ENCODE measurements around the gene RABGAP1L. TPM values are rescaled to one million over a fixed set of nuclear protein-coding genes. Genes with fewer than 3 reads are reported as not detected.
"Not testable (repeated sequence)": the region's sequence is repeated elsewhere in the genome, so short reads cannot be mapped to it uniquely, and the experiment has no call there.

RABGAP1L gene
- total and polyA plus RNA-seq, 12 donors, result 13.0 to 167 (median 109) TPM

GRCh38 chr1:174704300-174704699 lies 545.0 kb downstream of the RABGAP1L start:
- peaks cover 0 to 5% (median 0%) of the 10 kb centered on the region in 9 donors for H3K4me1 ChIP-seq
- TF ChIP-seq, protein P1, sequence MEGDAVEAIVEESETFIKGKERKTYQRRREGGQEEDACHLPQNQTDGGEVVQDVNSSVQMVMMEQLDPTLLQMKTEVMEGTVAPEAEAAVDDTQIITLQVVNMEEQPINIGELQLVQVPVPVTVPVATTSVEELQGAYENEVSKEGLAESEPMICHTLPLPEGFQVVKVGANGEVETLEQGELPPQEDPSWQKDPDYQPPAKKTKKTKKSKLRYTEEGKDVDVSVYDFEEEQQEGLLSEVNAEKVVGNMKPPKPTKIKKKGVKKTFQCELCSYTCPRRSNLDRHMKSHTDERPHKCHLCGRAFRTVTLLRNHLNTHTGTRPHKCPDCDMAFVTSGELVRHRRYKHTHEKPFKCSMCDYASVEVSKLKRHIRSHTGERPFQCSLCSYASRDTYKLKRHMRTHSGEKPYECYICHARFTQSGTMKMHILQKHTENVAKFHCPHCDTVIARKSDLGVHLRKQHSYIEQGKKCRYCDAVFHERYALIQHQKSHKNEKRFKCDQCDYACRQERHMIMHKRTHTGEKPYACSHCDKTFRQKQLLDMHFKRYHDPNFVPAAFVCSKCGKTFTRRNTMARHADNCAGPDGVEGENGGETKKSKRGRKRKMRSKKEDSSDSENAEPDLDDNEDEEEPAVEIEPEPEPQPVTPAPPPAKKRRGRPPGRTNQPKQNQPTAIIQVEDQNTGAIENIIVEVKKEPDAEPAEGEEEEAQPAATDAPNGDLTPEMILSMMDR (IDR thresholded peaks at IDR 0.05), result no peak
- H3K36me3 ChIP-seq, result peaks cover 0 to 21% (median 0%) of the 10 kb centered on the region in 9 donors
- H3K27me3 ChIP-seq, result no peaks in the 10 kb centered on the region
- ATAC-seq (peak in 2 of 8 donors; percentile 42 to 67), DNase-seq (no peak)
- no peak overlapping the region for H3K4me3 ChIP-seq
- intact Hi-C loops (cut with DNase I), result no loop called here
- WGBS, 2 donors, result 87 to 88% methylated on average over 1 of the region's 1 CpG
- peaks cover 0 to 7% (median 0%) of the 10 kb centered on the region in 11 donors for H3K9me3 ChIP-seq
- H3K27ac ChIP-seq, result no peak overlapping the region

DNA sequence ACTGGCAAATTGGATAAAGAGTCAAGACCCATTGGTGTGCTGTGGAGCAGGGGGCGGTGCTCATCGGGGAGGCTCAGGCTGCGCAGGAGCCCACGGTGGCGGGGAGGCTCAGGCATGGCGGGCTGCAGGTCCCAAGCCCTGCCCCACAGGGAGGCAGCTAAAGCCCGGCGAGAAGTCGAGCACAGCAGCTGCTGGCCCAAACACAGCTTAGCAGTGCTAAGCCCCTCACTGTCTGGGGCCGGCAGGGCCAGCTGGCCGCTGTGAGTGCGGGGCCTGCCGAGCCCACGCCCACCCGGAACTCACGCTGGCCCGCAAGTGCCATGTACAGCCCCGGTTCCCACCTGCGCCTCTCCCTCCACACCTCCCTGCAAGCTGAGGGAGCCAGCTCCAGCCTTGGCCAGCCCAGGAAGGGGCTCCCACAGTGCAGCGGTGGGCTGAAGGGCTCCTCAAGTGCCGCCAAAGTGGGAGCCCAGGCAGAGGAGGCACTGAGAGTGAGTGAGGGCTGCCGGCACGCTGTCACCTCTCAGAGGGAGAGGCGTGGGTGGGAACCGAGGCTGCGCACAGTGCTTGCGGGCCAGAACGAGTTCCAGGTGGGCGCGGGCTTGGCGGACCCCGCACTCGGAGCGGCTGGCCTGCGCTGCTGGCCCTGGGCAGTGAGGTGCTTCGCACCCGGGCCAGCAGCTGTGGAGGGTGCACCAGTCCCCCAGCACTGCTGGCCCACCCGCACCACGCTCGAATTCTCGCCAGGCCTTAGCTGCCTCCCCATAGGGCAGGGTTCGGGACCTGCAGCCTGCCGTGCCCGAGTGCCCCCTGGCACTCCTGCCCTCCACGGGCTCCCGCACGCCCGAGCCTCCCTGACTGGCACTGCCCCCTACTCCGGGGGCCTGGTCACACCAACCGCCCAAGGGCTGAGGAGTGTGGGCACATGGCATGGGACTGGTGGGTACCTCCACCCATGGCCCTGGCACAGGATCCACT lies 551.8 kb downstream of the RABGAP1L start:
- intact Hi-C loops (cut with DNase I), result no loop called here
- H3K9me3 ChIP-seq, result peaks cover 0 to 11% (median 0%) of the 10 kb centered on the region in 11 donors
- TF ChIP-seq, protein P1 (IDR thresholded peaks at IDR 0.05), result no peak
- 97 to 98% methylated on average over 50 of the region's 50 CpGs for WGBS, 2 donors
- H3K27ac ChIP-seq, result no peak overlapping the region
- ATAC-seq (peak in 2 of 8 donors; percentile 31 to 67), DNase-seq (no peak)
- H3K36me3 ChIP-seq, result peaks cover 0 to 17% (median 0%) of the 10 kb centered on the region in 9 donors
- H3K4me1 ChIP-seq, result peaks cover 0 to 26% (median 12%) of the 10 kb centered on the region in 9 donors
- no peak overlapping the region for H3K4me3 ChIP-seq
- no peaks in the 10 kb centered on the region for H3K27me3 ChIP-seq

DNA sequence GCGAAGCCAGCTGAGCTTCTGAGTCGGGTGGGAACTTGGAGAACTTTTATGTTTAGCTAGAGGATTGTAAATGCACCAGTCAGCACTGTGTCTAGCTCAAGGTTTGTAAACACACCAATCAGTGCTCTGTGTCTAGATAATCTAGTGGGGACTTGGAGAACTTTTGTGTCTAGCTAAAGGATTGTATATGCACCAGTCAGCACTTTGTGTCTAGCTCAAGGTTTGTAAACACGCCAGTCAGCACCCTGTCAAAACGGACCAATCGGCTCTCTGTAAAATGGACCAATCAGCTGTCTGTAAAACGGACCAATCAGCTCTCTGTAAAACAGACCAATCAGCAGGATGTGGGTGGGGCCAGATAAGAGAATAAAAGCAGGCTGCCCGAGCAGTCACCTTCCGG lies 552.5 kb downstream of the RABGAP1L start:
- DNase-seq, result not testable (repeated sequence)

GRCh38 chr1:174712541-174712940 lies 553.2 kb downstream of the RABGAP1L start:
- TF ChIP-seq, protein P1 (IDR thresholded peaks at IDR 0.05), result no peak
- Histone ChIP-seq H3K9me3 (peaks cover 0 to 11% (median 0%) of the 10 kb centered on the region in 11 donors), H3K27ac (peak overlapping the region in 1 of 10 donors; percentile 78), H3K4me1 (peaks cover 0 to 26% (median 12%) of the 10 kb centered on the region in 9 donors), H3K27me3 (no peaks in the 10 kb centered on the region), H3K36me3 (peaks cover 0 to 17% (median 0%) of the 10 kb centered on the region in 9 donors), H3K4me3 (no peak overlapping the region)
- ATAC-seq, result no peak
- 96 to 97% methylated on average over 8 of the region's 8 CpGs for WGBS, 2 donors
- DNase-seq, result no peak
- intact Hi-C loops (cut with DNase I), result no loop called here

More for the DNA sequence above, 552.5 kb downstream of the RABGAP1L start:
- Histone ChIP-seq H3K9me3 (peaks cover 0 to 11% (median 0%) of the 10 kb centered on the region in 11 donors), H3K36me3 (peaks cover 0 to 17% (median 0%) of the 10 kb centered on the region in 9 donors), H3K4me1 (peaks cover 0 to 26% (median 12%) of the 10 kb centered on the region in 9 donors)
- H3K27me3 ChIP-seq; H3K4me3 ChIP-seq; intact Hi-C loops (cut with DNase I); ATAC-seq; H3K27ac ChIP-seq: not testable (repeated sequence)
- 93 to 96% methylated on average over 8 of the region's 8 CpGs for WGBS, 2 donors
